ENCODE data around the gene GABRG2.
"Not testable (repeated sequence)": the region's sequence is repeated elsewhere in the genome, so short reads cannot be mapped to it uniquely, and the experiment has no call there.

The GABRG2 gene

GRCh38 chr5:162067655-162068411 is at the start of gene GABRG2:
Gene GABRG2, plus strand, starts transcription at chr5:162067773. Its CDS starts 227 bp downstream, at chr5:162068000.
- DNase-seq (ENCODE audit: extremely low read depth in 1 of 2, low read depth in 1 of 2): no peak

- no peak for DNase-seq (ENCODE audit: extremely low read depth in 1 of 2, low read depth in 1 of 2)
Measured at GRCh38 chr5:162025312-162025711, 42.3 kb upstream of the GABRG2 start.

- DNase-seq (ENCODE audit: extremely low read depth in 1 of 2, low read depth in 1 of 2): no peak
Measured at GRCh38 chr5:162026803-162027202, 40.8 kb upstream of the GABRG2 start.

- DNase-seq (ENCODE audit: extremely low read depth in 1 of 2, low read depth in 1 of 2): no peak
Measured at GRCh38 chr5:162037431-162037830, 30.1 kb upstream of the GABRG2 start.

- no peak for DNase-seq (ENCODE audit: extremely low read depth in 1 of 2, low read depth in 1 of 2)
Measured at GRCh38 chr5:162047279-162047678, 20.3 kb upstream of the GABRG2 start.

- no peak for DNase-seq (ENCODE audit: extremely low read depth in 1 of 2, low read depth in 1 of 2)
Measured at GRCh38 chr5:162052676-162053075, 14.9 kb upstream of the GABRG2 start.

GRCh38 chr5:162055095-162055494 is 12.5 kb upstream of the GABRG2 start:
- DNase-seq (ENCODE audit: extremely low read depth in 1 of 2, low read depth in 1 of 2): not testable (repeated sequence)

- no peak for DNase-seq (ENCODE audit: extremely low read depth in 1 of 2, low read depth in 1 of 2)
Measured at GRCh38 chr5:162067162-162067561, 411 bp upstream of the GABRG2 start.

- no peak for DNase-seq (ENCODE audit: extremely low read depth in 1 of 2, low read depth in 1 of 2)
Measured at GRCh38 chr5:162068412-162068811, 839 bp downstream of the GABRG2 start.

- no peak for DNase-seq (ENCODE audit: extremely low read depth in 1 of 2, low read depth in 1 of 2)
Measured at GRCh38 chr5:162068936-162069335, 1.4 kb downstream of the GABRG2 start.

- DNase-seq (ENCODE audit: extremely low read depth in 1 of 2, low read depth in 1 of 2): no peak
Measured at GRCh38 chr5:162078805-162079204, 11.2 kb downstream of the GABRG2 start.

GRCh38 chr5:162091336-162091735 is 23.8 kb downstream of the GABRG2 start:
- no peak for DNase-seq (ENCODE audit: extremely low read depth in 1 of 2, low read depth in 1 of 2)

GRCh38 chr5:162096448-162096847 is 28.9 kb downstream of the GABRG2 start:
- DNase-seq (ENCODE audit: extremely low read depth in 1 of 2, low read depth in 1 of 2): no peak

- DNase-seq (ENCODE audit: extremely low read depth in 1 of 2, low read depth in 1 of 2): no peak
Measured at GRCh38 chr5:162107591-162107990, 40.0 kb downstream of the GABRG2 start.

- DNase-seq (ENCODE audit: extremely low read depth in 1 of 2, low read depth in 1 of 2): no peak
Measured at GRCh38 chr5:162119801-162120200, 52.2 kb downstream of the GABRG2 start.

- DNase-seq (ENCODE audit: extremely low read depth in 1 of 2, low read depth in 1 of 2): no peak
Measured at GRCh38 chr5:162128117-162128516, 60.5 kb downstream of the GABRG2 start.

- no peak for DNase-seq (ENCODE audit: extremely low read depth in 1 of 2, low read depth in 1 of 2)
Measured at GRCh38 chr5:162132348-162132747, 64.8 kb downstream of the GABRG2 start.

- no peak for DNase-seq (ENCODE audit: extremely low read depth in 1 of 2, low read depth in 1 of 2)
Measured at GRCh38 chr5:162139190-162139589, 71.6 kb downstream of the GABRG2 start.

- no peak for DNase-seq (ENCODE audit: extremely low read depth in 1 of 2, low read depth in 1 of 2)
Measured at GRCh38 chr5:162154242-162154641, 86.7 kb downstream of the GABRG2 start.

- DNase-seq (ENCODE audit: extremely low read depth in 1 of 2, low read depth in 1 of 2): no peak
Measured at GRCh38 chr5:162160401-162160800, 92.8 kb downstream of the GABRG2 start.

- DNase-seq (ENCODE audit: extremely low read depth in 1 of 2, low read depth in 1 of 2): no peak
Measured at GRCh38 chr5:162163663-162164062, 96.1 kb downstream of the GABRG2 start.

GRCh38 chr5:162174358-162174974 is 106.9 kb downstream of the GABRG2 start:
- no peak for DNase-seq (ENCODE audit: extremely low read depth in 1 of 2, low read depth in 1 of 2)

Data from stimulated activated CD8-positive, alpha-beta memory T cell treated with anti-CD3 and anti-CD28 coated beads, Interleukin-7, amount 100 ng/mL, for 48 hours (primary cell).